HepG2 (cell line): ENCODE measurements around the gene ACTN3. TPM values are rescaled to one million over a fixed set of nuclear protein-coding genes. Genes with fewer than 3 reads are reported as not detected.

Experiments
- ATF3 ChIP-seq: sonication (generic); formaldehyde crosslinking; IDR thresholded peaks from 2 replicates; pipeline ENCODE4 v1.4.0; 2020; ENCODE audit warnings: missing genetic modification reagents
- BCLAF1 ChIP-seq: fragments of 450-650 bp; IDR thresholded peaks from 2 replicates; pipeline ENCODE4 v1.6.1; 2017; ENCODE audit warnings: mild to moderate bottlenecking
- CBX1 ChIP-seq: IDR thresholded peaks from one replicate; pipeline ENCODE4 v1.6.1; 2016; ENCODE audit warnings: antibody characterized with exemption, low read depth
- CEBPG ChIP-seq: IDR thresholded peaks from 2 replicates; pipeline ENCODE4 v1.6.1; 2016
- DMAP1 ChIP-seq: IDR thresholded peaks from 2 replicates; pipeline ENCODE4 v1.6.1; 2016
- FOSL2 ChIP-seq: sonication (generic); formaldehyde crosslinking; IDR thresholded peaks from 2 replicates; pipeline ENCODE4 v1.4.0; 2020; ENCODE audit warnings: missing genetic modification reagents
- FUBP1 ChIP-seq: sonication (generic); formaldehyde crosslinking; IDR thresholded peaks from 2 replicates; pipeline ENCODE4 v1.5.1; 2020; ENCODE audit warnings: missing genetic modification reagents, mild to moderate bottlenecking, borderline replicate concordance
- MAFK ChIP-seq, 2 experiments: IDR thresholded peaks in 1 of 2; conservative IDR thresholded peaks in 1 of 2; 2 replicates each; pipeline ENCODE4 v1.6.1; 2011; ENCODE audit warnings: improper control_type of control experiment in 2 of 2, low read length in 2 of 2
- MATR3 ChIP-seq: sonication (generic); formaldehyde crosslinking; IDR thresholded peaks from 2 replicates; pipeline ENCODE4 v1.4.0; 2020; ENCODE audit warnings: missing genetic modification reagents
- MEIS1 ChIP-seq: sonication (generic); formaldehyde crosslinking; IDR thresholded peaks from 2 replicates; pipeline ENCODE4 v1.9.0; 2021; ENCODE audit warnings: mild to moderate bottlenecking, missing genetic modification reagents, moderate library complexity, borderline replicate concordance
- MTF1 ChIP-seq: sonication (generic); formaldehyde crosslinking; IDR thresholded peaks from 2 replicates; pipeline ENCODE4 v1.5.0; 2020; ENCODE audit warnings: missing genetic modification reagents
- SKIL ChIP-seq: sonication (generic); formaldehyde crosslinking; IDR thresholded peaks from 2 replicates; pipeline ENCODE4 v1.8.0; 2022; ENCODE audit warnings: missing genetic modification reagents, mild to moderate bottlenecking, moderate library complexity, borderline replicate concordance
- SMC3 ChIP-seq: IDR thresholded peaks from 2 replicates; pipeline ENCODE4 v1.6.1; 2011; ENCODE audit warnings: low read length, improper control_type of control experiment
- SNAI1 ChIP-seq: sonication (generic); formaldehyde crosslinking; IDR thresholded peaks from 2 replicates; pipeline ENCODE4 v1.5.0; 2020; ENCODE audit warnings: mild to moderate bottlenecking, missing genetic modification reagents, borderline replicate concordance
- SUZ12 ChIP-seq: fragments of 150-350 bp; IDR thresholded peaks from 2 replicates; pipeline ENCODE4 v1.6.1; 2014; ENCODE audit warnings: low read depth, low read length
- TCF12 ChIP-seq, 2 experiments: fragments of 450-650 bp in 1 of 2; sonication (generic) in 1 of 2; formaldehyde crosslinking in 1 of 2; IDR thresholded peaks; 2 replicates each; pipeline versions ENCODE4 v1.6.1 to v1.8.0; 2017 to 2022; ENCODE audit warnings: antibody characterized with exemption in 1 of 2, mild to moderate bottlenecking in 1 of 2, missing genetic modification reagents in 1 of 2, moderate library complexity in 1 of 2
- TRIM22 ChIP-seq: fragments of 450-650 bp; IDR thresholded peaks from 2 replicates; pipeline ENCODE4 v1.6.1; 2017
- ZFP36 ChIP-seq: fragments of 150-350 bp; IDR thresholded peaks from 2 replicates; pipeline ENCODE4 v1.6.1; 2018; ENCODE audit warnings: borderline replicate concordance, low read length, low read depth; ENCODE audit not compliant: partially characterized antibody
- ZNF20 ChIP-seq: sonication (generic); formaldehyde crosslinking; IDR thresholded peaks from 2 replicates; pipeline ENCODE4 v1.4.0; 2020; ENCODE audit warnings: mild to moderate bottlenecking, moderate library complexity, missing genetic modification reagents
- ZNF430 ChIP-seq: sonication (generic); formaldehyde crosslinking; IDR thresholded peaks from 2 replicates; pipeline ENCODE4 v1.9.0; 2021; ENCODE audit warnings: mild to moderate bottlenecking, missing genetic modification reagents
- ZNF432 ChIP-seq: sonication (generic); formaldehyde crosslinking; IDR thresholded peaks from 2 replicates; pipeline ENCODE4 v1.5.0; 2020; ENCODE audit warnings: missing genetic modification reagents, mild to moderate bottlenecking, borderline replicate concordance
- ZSCAN21 ChIP-seq: sonication (generic); formaldehyde crosslinking; IDR thresholded peaks from 2 replicates; pipeline ENCODE4 v1.8.0; 2022; ENCODE audit warnings: mild to moderate bottlenecking, missing genetic modification reagents, moderate library complexity, borderline replicate concordance
- polyA plus RNA-seq, 8 experiments: library from polyadenylated mRNA; depleted of rRNA in 3 of 8; stranded (reverse) in 7 of 8; unstranded in 1 of 8; fragments of >200 nt; fragmentation: Illumina TruSeq in 4 of 8; extraction: Trizol in 4 of 8; gene quantifications; 2 replicates each; pipeline versions ENCODE4 v1.2.1 to v1.2.3, GENCODE V29; 2011 to 2016; ENCODE audit warnings: low read depth in 4 of 8, missing spikeins in 1 of 8, mixed read lengths in 1 of 8; ENCODE audit not compliant: insufficient read depth in 1 of 8
- total RNA-seq, 5 experiments: library from RNA; depleted of rRNA; stranded (reverse); fragments of >200 nt; fragmentation: Illumina TruSeq; extraction: Trizol; gene quantifications; 2 replicates each; pipeline ENCODE4 v1.2.3, GENCODE V29; 2016; ENCODE audit warnings: low read depth in 1 of 5

ACTN3 gene
- total and polyA plus RNA-seq, 2 of the 13 experiments (the other 11 are each of a cell fraction or from before 2014, with no cell fraction given): 0.04 to 0.09 TPM

GRCh38 chr11:66510271-66510989, 36.3 kb upstream of the ACTN3 start, which contains the start of gene BBS1 (continued):
- TF ChIP-seq SKIL (CRISPR knock-in tag): no peak
- TF ChIP-seq MATR3: no peak
- TF ChIP-seq MEIS1 (CRISPR knock-in tag): no peak
- no peak for TF ChIP-seq BCLAF1
- no peak for TF ChIP-seq CEBPG (CRISPR knock-in tag)
- no peak for TF ChIP-seq FUBP1
- no peak for TF ChIP-seq MAFK (conservative IDR thresholded peaks at IDR 0.05 in 1 of 2, IDR thresholded peaks at IDR 0.05 in 1 of 2; ENCODE audit: low read length in 2 of 2)
- no peak for TF ChIP-seq TRIM22
- no peak for TF ChIP-seq SUZ12
- no peak for TF ChIP-seq MTF1 (CRISPR knock-in tag)
- TF ChIP-seq DMAP1 (CRISPR knock-in tag): peak; percentile 54; the same call in 1 of the 2 replicates
- no peak for TF ChIP-seq SMC3
- peak; percentile 83; the same call in 1 of the 2 replicates for TF ChIP-seq ZSCAN21
- TF ChIP-seq ZNF432 (CRISPR knock-in tag): no peak
- TF ChIP-seq FOSL2: no peak
- no peak for TF ChIP-seq ZFP36
- TF ChIP-seq SNAI1 (CRISPR knock-in tag): no peak
- peak; percentile 54; the same call in 1 of the 2 replicates for TF ChIP-seq ZNF430 (CRISPR knock-in tag)
- TF ChIP-seq TCF12 (IDR thresholded peaks at IDR 0.05): no peak
- TF ChIP-seq TCF12 (CRISPR knock-in tag; IDR thresholded peaks at IDR 0.05): no peak
- TF ChIP-seq CBX1: peak; percentile 89
- TF ChIP-seq ZNF20 (CRISPR knock-in tag): no peak
- TF ChIP-seq ATF3 (CRISPR knock-in tag): peak; percentile 53; the same call in 1 of the 2 replicates
